ENCODE results near the gene ST6GALNAC2.

The ST6GALNAC2 gene

GRCh38 chr17:76553178-76553908 lies 32.3 kb downstream of the ST6GALNAC2 start:
- no peak for DNase-seq

GRCh38 chr17:76551685-76552084 lies 34.0 kb downstream of the ST6GALNAC2 start:
- DNase-seq, result no peak

GRCh38 chr17:76550712-76551615 lies 34.7 kb downstream of the ST6GALNAC2 start:
- DNase-seq, result no peak

- DNase-seq, result no peak
Observed at GRCh38 chr17:76549539-76549938, 36.1 kb downstream of the ST6GALNAC2 start.

- no peak for DNase-seq
Observed at GRCh38 chr17:76549215-76549518, 36.5 kb downstream of the ST6GALNAC2 start.

- DNase-seq, result no peak
Observed at GRCh38 chr17:76548378-76549214, 37.1 kb downstream of the ST6GALNAC2 start.

GRCh38 chr17:76547642-76548202 lies 37.9 kb downstream of the ST6GALNAC2 start:
- no peak for DNase-seq

GRCh38 chr17:76547183-76547641 lies 38.4 kb downstream of the ST6GALNAC2 start:
- DNase-seq, result no peak

GRCh38 chr17:76546556-76547182 lies 39.0 kb downstream of the ST6GALNAC2 start:
- no peak for DNase-seq

GRCh38 chr17:76545918-76546555 lies 39.6 kb downstream of the ST6GALNAC2 start:
- DNase-seq, result no peak

GRCh38 chr17:76544546-76545365 lies 40.9 kb downstream of the ST6GALNAC2 start:
- DNase-seq, result no peak

- DNase-seq, result no peak
Observed at GRCh38 chr17:76543826-76544545, 41.7 kb downstream of the ST6GALNAC2 start.

- no peak for DNase-seq
Observed at GRCh38 chr17:76543482-76543825, 42.2 kb downstream of the ST6GALNAC2 start.

- DNase-seq, result no peak
Observed at GRCh38 chr17:76542984-76543383, 42.7 kb downstream of the ST6GALNAC2 start.

GRCh38 chr17:76542566-76542971 lies 43.1 kb downstream of the ST6GALNAC2 start:
- no peak for DNase-seq

- DNase-seq, result no peak
Observed at GRCh38 chr17:76541739-76542454, 43.8 kb downstream of the ST6GALNAC2 start.

GRCh38 chr17:76540381-76541300 lies 45.0 kb downstream of the ST6GALNAC2 start:
- DNase-seq, result no peak

GRCh38 chr17:76539631-76540271 lies 45.9 kb downstream of the ST6GALNAC2 start, which contains the start of gene PRCD:
PRCD (plus strand) TSS chr17:76540044; CDS start chr17:76540142, 98 bp downstream.
- DNase-seq, result no peak

Measured in SIG-M5 (cell line).